RCC 7860 (cell line): ENCODE measurements around the gene MAD2L2.
"Not testable (repeated sequence)": the region's sequence is repeated elsewhere in the genome, so short reads cannot be mapped to it uniquely, and the experiment has no call there.

Experiments
- DNase-seq: peaks from one replicate; pipeline ENCODE4 v3.0.0-alpha.2; 2015; ENCODE audit warnings: low spot score
- FAIRE-seq: peaks from 2 replicates; lab custom pipeline; 2012; peaks lifted over from hg19 to GRCh38; lab: Jason Lieb, UNC

MAD2L2 gene

DNA sequence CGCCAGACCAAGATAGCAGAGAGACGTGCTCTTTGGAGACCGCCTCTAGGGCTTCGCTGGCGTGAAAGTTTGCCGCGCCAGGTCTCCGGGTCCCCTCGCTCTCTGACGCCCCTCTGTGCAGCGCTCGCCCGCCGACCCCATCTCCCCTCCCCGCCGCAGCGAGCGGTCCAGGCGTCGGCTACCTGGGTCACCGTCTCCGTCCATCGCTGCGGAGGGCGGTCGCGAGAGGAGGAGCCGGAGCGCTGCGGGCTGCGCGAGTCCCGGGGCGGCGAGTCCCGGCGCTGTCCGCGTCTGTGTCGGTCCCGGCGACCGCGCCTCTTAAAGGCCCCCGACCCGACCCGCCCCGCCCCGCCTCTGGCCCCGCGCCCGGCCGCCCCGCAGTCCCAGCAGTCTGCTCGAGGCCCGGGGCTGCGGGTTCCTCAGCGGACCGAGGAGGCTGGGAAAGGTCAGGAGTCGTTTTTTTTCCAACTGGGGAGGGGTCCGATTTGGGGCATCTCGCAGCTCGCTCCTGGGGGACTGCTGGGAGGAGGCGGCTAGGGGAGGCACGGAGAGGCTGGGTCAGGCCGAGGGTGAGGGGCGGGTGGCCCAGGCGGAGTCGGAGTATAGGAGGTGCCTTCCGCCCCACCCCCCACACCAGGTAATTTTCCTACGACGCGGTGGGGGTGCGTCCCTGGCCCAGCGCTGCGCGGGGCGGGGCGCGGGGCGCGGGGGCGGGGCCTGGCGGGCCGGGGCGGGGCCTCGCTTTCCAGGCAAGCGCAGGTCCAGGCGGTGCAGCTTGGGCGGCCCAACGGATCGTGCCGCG is 26.6 kb downstream of the MAD2L2 start, which contains the start of the genes FBXO2 and FBXO44:
FBXO2 (minus strand) TSS at position 293 of the 802 bp plus-strand sequence; CDS start at position 204, 89 bp downstream.
FBXO44 (plus strand) TSS at position 741 of the 802 bp plus-strand sequence. CDS start 959 bp downstream, outside the sequence.
- no peak for FAIRE-seq

DNA sequence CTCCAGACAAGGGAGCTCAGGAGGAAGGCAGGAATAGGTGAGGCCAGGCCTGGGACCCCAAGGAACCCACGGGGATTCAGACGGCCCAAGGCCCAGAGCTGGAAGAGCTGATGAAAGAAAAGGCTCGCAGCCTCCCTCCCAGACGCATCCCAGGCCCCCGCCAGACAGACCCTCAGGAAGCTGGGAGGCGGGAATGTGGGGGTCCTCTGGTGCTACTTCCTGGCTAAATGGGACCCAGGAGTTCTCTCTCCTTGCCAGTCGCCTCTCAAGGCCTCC is 27.1 kb downstream of the MAD2L2 start:
- DNase-seq (no peak), FAIRE-seq (no peak)

More for the DNA sequence above, 26.6 kb downstream of the MAD2L2 start, which contains the start of the genes FBXO2 and FBXO44:
- DNase-seq: no peak

GRCh38 chr1:11653101-11653860 is 27.7 kb downstream of the MAD2L2 start:
- FAIRE-seq: no peak
- DNase-seq: no peak

GRCh38 chr1:11652203-11652780 is 28.7 kb downstream of the MAD2L2 start:
- FAIRE-seq (no peak), DNase-seq (no peak)

DNA sequence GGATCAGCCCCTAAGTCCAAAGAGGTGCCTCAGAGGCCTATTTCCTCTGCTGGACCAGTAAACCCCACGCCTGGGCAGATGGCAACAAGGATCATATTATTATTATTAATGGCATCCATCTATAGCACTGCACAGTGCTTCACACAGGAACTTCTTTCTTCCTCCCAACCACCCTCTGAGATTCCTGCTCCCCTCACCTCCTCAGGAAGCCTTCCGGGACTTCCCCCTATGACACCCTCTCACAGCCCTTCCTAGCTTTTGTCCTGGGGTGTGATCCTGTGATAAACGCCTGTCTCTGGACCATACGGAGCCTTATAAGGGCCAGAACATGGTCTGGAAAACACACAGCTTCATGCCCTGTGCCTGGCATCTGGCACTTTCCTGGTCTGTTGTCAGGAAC is 29.9 kb downstream of the MAD2L2 start:
- FAIRE-seq (no peak), DNase-seq (no peak)

DNA sequence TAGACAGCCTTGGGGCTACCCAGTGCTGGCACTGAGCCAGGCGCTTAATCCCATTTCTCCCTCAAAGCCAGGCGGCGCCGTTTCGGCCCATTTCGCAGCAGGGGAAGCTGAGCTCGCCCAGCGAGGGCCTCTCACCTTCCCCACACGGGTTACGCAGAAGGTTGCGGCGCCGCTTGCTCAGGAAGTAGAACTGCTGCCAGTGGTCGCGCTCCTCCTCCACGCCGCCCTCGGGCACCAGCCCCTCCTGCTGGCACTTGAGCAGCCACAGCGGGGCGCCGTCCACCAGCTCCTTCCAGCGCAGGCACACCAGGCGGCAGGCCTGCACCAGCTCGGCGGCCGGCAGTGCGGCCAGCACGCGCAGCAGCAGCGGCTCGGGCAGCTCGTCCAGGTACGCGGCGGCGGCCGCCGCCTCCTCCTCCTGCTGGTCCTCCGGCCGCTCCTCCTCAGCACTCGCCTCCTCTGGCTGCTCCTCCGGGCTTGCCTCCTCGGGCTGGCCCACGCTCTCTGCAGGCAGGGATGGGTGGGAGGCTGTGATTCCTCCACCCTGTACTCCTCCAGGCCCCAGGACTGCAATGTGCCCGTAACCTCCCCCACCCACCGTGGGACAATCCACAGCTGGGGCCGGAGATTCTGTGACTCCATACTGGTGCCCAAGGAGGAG is 30.5 kb downstream of the MAD2L2 start:
- DNase-seq (peak; percentile 54), FAIRE-seq (no peak)

GRCh38 chr1:11649624-11650330 is 31.2 kb downstream of the MAD2L2 start:
- FAIRE-seq: no peak
- no peak for DNase-seq

DNA sequence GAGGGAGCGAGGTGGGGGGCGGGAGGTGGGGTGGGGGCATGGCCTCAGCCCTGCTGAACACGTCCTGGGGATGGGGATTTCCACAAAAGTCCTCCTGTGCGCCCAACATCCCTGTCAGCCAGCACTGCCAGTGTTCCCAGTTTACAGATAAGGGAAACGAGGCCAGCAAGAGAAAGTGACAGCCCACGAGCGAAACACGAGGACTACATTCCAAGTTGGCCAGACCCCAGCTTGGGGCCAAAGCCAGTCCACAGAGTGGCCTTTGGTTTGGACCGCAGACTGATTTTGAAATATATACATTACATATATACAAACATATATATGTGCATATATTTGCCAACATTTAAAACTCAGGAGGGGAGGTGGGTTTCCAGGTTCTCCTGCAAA is 31.7 kb downstream of the MAD2L2 start:
- FAIRE-seq: no peak
- no peak for DNase-seq

GRCh38 chr1:11648732-11649158 is 32.2 kb downstream of the MAD2L2 start:
- FAIRE-seq (no peak), DNase-seq (no peak)

DNA sequence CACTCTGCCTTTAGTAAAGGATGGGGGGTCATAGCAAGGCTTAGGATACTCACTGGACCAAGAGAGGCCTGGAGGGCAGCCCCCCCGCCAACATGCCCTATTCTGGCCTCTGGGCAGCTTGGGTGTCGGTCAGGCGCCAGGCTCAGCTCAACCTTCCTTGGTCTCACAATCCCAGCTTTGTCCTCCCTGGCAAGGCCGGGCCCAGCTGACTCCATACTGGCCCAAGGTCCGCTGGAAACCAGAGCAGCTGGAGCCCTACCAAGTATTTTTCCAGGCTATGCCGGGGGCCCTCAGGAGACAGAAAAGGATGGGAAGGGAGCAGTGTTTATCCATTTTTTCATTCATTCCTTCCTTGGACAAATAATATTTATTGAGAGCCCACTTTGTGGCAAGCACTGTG is 32.9 kb downstream of the MAD2L2 start:
- FAIRE-seq (no peak), DNase-seq (no peak)

- no peak for DNase-seq
- no peak for FAIRE-seq
These were observed 33.6 kb downstream of the MAD2L2 start for GRCh38 chr1:11647333-11647732.

DNA sequence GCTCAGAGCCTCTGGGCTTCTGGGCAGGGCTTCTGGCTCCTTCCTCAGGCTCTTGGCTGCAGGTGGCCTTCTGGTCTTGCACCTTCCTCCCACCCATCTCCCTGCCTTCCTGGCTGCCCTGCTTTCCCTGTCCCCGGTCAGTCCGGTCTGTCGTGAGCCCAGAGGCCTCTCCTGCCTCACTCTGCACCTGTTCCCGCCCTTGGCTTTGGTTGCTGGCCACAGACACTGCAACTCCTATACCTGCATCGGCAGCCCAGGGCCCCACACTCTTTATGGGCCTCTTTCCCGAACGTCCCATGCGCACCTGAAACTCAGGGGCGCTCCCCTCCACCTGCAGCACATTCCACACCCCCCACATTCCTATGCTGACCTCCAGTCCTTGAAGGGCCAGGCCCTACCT is 34.6 kb downstream of the MAD2L2 start:
- DNase-seq: no peak
- no peak for FAIRE-seq

DNA sequence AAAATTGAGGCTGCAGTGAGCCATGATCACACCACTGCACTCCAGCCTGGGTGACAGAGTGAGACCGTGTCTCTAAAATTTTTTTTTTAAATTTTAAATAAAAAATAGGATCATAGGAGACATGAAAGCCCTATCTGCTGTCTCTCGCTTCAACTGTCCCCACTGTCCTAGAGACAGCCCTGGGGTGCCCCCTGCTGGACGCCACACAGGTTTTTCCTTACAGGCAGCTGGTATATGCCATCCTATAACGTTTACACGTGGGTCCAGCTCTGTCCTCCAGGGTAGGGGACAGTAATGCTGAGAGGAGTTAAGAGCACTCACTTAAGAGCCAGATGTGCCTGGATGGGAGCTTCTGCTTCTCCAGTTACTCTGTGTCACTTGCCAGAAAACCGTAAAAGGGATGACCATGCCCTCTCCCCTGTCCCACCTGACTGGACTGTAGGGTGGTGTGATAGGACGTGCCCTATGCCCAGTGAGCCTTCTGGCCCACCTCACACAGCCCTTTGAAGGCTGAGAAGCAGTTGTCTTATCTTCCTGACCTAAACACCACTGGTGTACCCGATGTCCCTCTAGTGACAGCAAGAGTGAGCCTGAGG is 35.2 kb downstream of the MAD2L2 start:
- FAIRE-seq: no peak
- DNase-seq: peak; percentile 45

DNA sequence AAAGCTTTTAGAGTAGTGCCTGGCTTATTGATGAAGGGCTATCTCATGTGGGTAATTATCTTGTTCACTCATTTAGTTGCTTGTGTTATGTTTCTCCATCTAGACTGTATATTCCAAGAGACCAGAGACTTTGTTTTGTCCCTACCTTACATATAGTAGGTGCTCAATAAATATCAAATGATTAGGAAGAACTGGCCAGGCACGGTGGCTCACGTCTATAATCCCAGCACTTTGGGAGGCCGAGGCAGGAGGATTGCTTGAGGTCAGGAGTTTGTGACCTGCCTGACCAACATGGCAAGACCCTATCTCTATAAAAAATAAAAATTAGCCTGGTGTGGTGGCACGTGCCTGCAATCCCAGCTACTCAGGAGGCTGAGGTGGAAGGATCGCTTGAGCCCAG is 35.7 kb downstream of the MAD2L2 start:
- FAIRE-seq: no peak
- DNase-seq: no peak

- DNase-seq: no peak
- FAIRE-seq: no peak
These were observed 37.2 kb downstream of the MAD2L2 start for GRCh38 chr1:11643782-11644181.

DNA sequence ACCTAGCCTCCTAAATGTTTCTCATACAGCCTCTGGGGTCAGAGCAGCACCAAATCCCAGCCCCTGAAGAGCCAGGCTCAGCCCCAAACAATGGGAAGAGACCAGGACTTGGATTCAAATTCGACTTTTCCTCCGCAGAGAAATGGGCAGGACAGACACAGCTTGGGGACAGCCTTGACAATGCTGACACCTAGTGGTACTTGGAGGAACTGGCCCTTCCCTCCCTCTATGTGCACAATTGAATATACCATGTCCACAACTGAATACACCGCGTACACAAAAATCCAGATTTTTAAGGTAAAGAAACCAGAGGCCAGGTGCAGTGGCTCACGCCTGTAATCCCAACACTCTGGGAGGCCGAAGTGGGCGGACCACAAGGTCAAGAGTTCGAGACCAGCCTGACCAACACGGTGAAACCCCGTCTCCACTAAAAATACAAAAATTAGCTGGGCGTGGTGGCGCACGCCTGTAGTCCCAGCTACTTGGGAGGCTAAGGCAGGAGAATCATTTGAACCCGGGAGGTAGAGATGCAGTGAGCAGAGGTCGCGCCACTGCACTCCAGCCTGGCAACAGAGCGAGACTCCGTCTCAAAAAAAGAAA is 38.4 kb downstream of the MAD2L2 start:
- not testable (repeated sequence) for FAIRE-seq
- peak; percentile 37 for DNase-seq

- FAIRE-seq: no peak
- DNase-seq: no peak
These were observed 39.1 kb downstream of the MAD2L2 start for GRCh38 chr1:11641776-11642305.

DNA sequence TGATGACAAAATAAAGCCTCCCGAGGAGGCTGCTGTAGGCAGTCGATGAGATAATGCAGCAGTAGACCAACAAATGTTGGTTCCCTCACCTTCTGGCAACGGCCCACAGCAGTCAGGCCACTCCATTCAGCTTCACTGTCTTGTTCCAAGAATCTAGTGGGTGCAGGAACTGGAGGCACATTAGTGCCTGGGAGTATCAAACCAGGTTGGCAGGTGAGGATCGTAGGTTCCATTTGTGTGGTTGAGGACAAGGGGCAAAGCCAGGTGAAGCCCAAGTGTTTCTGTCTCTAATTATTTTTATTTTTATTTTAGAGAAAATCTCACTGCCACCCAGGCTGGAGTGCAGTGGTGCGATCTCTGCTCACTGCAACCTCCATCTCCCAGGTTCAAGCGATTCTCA is 40.0 kb downstream of the MAD2L2 start:
- DNase-seq: no peak
- FAIRE-seq: no peak

DNA sequence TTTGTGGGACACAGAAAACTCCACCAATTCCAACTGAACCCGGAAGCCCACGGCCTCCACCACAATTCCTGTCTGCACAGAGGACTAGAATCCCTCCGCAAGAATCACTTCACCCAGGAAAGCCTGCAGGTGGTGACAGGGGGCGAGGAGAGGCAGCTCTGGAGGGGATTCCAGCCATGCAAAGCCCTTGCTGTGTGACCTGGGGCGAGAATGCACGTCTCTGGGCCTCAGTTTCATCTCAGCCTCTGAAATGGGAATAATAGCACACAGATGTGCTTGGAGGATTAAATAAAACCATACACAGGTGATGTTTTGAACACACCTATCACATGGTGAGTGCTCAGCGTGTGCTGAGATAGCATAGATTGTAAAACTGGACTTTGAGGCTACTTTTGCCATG is 40.8 kb downstream of the MAD2L2 start:
- no peak for FAIRE-seq
- no peak for DNase-seq

- FAIRE-seq (no peak), DNase-seq (no peak)
These were observed 41.6 kb downstream of the MAD2L2 start for GRCh38 chr1:11639372-11639771.
